H9 (cell line): ENCODE data around the gene SPTBN4. TPM values are rescaled to one million over a fixed set of nuclear protein-coding genes. Genes with fewer than 3 reads are reported as not detected.

Source experiments
- DNase-seq: peaks from one replicate; pipeline ENCODE4 v3.0.0-alpha.2; 2017
- H2AFZ ChIP-seq: one replicate; pipeline ENCODE4 v1.6.1; 2013; ENCODE audit warnings: mild to moderate bottlenecking, low read length, control low read depth, moderate library complexity
- H2AK5ac ChIP-seq: 2 replicates; pipeline ENCODE4 v1.6.1; 2013; ENCODE audit warnings: low read length, control low read depth, mixed read lengths; ENCODE audit not compliant: insufficient read length
- H2BK120ac ChIP-seq: one replicate; pipeline ENCODE4 v1.6.1; 2013; ENCODE audit warnings: low read depth, mild to moderate bottlenecking, low read length, control low read depth, inconsistent platforms; ENCODE audit not compliant: poor library complexity, severe bottlenecking
- H2BK12ac ChIP-seq: 2 replicates; pipeline ENCODE4 v1.6.1; 2013; ENCODE audit warnings: low read length, control low read depth, mixed read lengths, low read depth; ENCODE audit not compliant: insufficient read length
- H2BK15ac ChIP-seq: 2 replicates; pipeline ENCODE4 v1.6.1; 2013; ENCODE audit warnings: low read depth, low read length, control low read depth
- H2BK20ac ChIP-seq: one replicate; pipeline ENCODE4 v1.6.1; 2013; ENCODE audit warnings: low read depth, mild to moderate bottlenecking, low read length, control low read depth, inconsistent platforms; ENCODE audit not compliant: poor library complexity, severe bottlenecking
- H2BK5ac ChIP-seq: 2 replicates; pipeline ENCODE4 v1.6.1; 2013; ENCODE audit warnings: low read length, control low read depth, mixed read lengths; ENCODE audit not compliant: insufficient read length
- H3K14ac ChIP-seq: 2 replicates; pipeline ENCODE4 v1.6.1; 2013; ENCODE audit warnings: low read length, control low read depth; ENCODE audit not compliant: insufficient read depth
- H3K18ac ChIP-seq: 2 replicates; pipeline ENCODE4 v1.6.1; 2013; ENCODE audit warnings: low read depth, mild to moderate bottlenecking, mixed read lengths, low read length, control low read depth; ENCODE audit not compliant: insufficient read length
- H3K23ac ChIP-seq: 2 replicates; pipeline ENCODE4 v1.6.1; 2013; ENCODE audit warnings: low read length, control low read depth, mixed read lengths, low read depth; ENCODE audit not compliant: insufficient read length
- H3K23me2 ChIP-seq: 2 replicates; pipeline ENCODE4 v1.6.1; 2013; ENCODE audit warnings: low read depth, mild to moderate bottlenecking, mixed read lengths, low read length, control low read depth; ENCODE audit not compliant: insufficient read length, poor library complexity, severe bottlenecking
- H3K27ac ChIP-seq: 2 replicates; pipeline ENCODE4 v1.5.1; 2013; ENCODE audit warnings: low read length, control low read depth, mixed read lengths, low read depth; ENCODE audit not compliant: insufficient read length
- H3K27me3 ChIP-seq: 2 replicates; pipeline ENCODE4 v1.6.1; 2013; ENCODE audit warnings: low read length, control low read depth, inconsistent platforms; ENCODE audit not compliant: insufficient read depth
- H3K4ac ChIP-seq: 2 replicates; pipeline ENCODE4 v1.6.1; 2013; ENCODE audit warnings: low read depth, mild to moderate bottlenecking, control low read depth, inconsistent platforms, low read length, moderate library complexity
- H3K4me1 ChIP-seq: 2 replicates; pipeline ENCODE4 v1.6.1; 2013; ENCODE audit warnings: low read length, control low read depth, inconsistent platforms; ENCODE audit not compliant: insufficient read depth
- H3K4me2 ChIP-seq: 2 replicates; pipeline ENCODE4 v1.6.1; 2013; ENCODE audit warnings: low read length, control low read depth, mixed read lengths; ENCODE audit not compliant: insufficient read length, insufficient read depth
- H3K56ac ChIP-seq: 2 replicates; pipeline ENCODE4 v1.6.1; 2013; ENCODE audit warnings: low read depth, mild to moderate bottlenecking, mixed read lengths, low read length, control low read depth; ENCODE audit not compliant: insufficient read length
- H3K79me1 ChIP-seq: 2 replicates; pipeline ENCODE4 v1.6.1; 2013; ENCODE audit warnings: low read depth, mild to moderate bottlenecking, moderate library complexity, low read length, control low read depth, inconsistent platforms; ENCODE audit not compliant: insufficient read depth, poor library complexity, severe bottlenecking
- H3K79me2 ChIP-seq: 2 replicates; pipeline ENCODE4 v1.6.1; 2013; ENCODE audit warnings: low read length, control low read depth, inconsistent platforms; ENCODE audit not compliant: insufficient read depth
- H3K9ac ChIP-seq: 2 replicates; pipeline ENCODE4 v1.6.1; 2013; ENCODE audit warnings: low read length, control low read depth, mixed read lengths; ENCODE audit not compliant: insufficient read length; ENCODE audit errors: extremely low read depth
- H3K9me3 ChIP-seq: one replicate; pipeline ENCODE4 v1.6.1; 2013; ENCODE audit warnings: low read depth, low read length, inconsistent platforms; ENCODE audit not compliant: control insufficient read depth
- H3T11ph ChIP-seq: one replicate; pipeline ENCODE4 v1.6.1; 2013; ENCODE audit warnings: mild to moderate bottlenecking, low read length, control low read depth, inconsistent platforms
- H4K20me1 ChIP-seq: one replicate; pipeline ENCODE4 v1.6.1; 2013; ENCODE audit not compliant: control insufficient read depth, insufficient read length, insufficient read depth
- H4K5ac ChIP-seq: 2 replicates; pipeline ENCODE4 v1.6.1; 2013; ENCODE audit warnings: low read depth, mild to moderate bottlenecking, mixed read lengths, low read length, control low read depth; ENCODE audit not compliant: insufficient read length
- H4K8ac ChIP-seq: replicated peaks from 2 replicates; pipeline ENCODE4 v1.6.1; 2013; ENCODE audit warnings: low read length, control low read depth, mixed read lengths, low read depth; ENCODE audit not compliant: insufficient read length
- H4K91ac ChIP-seq: 2 replicates; pipeline ENCODE4 v1.6.1; 2013; ENCODE audit warnings: low read depth, mild to moderate bottlenecking, moderate library complexity, mixed read lengths, low read length, control low read depth; ENCODE audit not compliant: insufficient read length
- H3K27ac Mint-ChIP-seq, 3 experiments: 2 replicates in 2 of 3; 3 replicates in 1 of 3; pipeline ENCODE4 v1.8.0; 2020 to 2021; ENCODE audit warnings: mixed read lengths in 3 of 3, mild to moderate bottlenecking in 1 of 3, moderate library complexity in 1 of 3
- H3K27me3 Mint-ChIP-seq: 2 replicates; pipeline ENCODE4 v1.8.0; 2021; ENCODE audit warnings: low read depth, mild to moderate bottlenecking, moderate library complexity, mixed read lengths
- H3K36me3 Mint-ChIP-seq, 3 experiments: 2 replicates in 2 of 3; 3 replicates in 1 of 3; pipeline ENCODE4 v1.8.0; 2020 to 2021; ENCODE audit warnings: low read depth in 3 of 3, mixed read lengths in 3 of 3; ENCODE audit not compliant: insufficient read depth in 1 of 3
- H3K4me1 Mint-ChIP-seq, 2 experiments: 2 replicates each; pipeline ENCODE4 v1.8.0; 2020; ENCODE audit warnings: mixed read lengths in 2 of 2
- H3K4me3 Mint-ChIP-seq, 2 experiments: 2 replicates in 1 of 2; 3 replicates in 1 of 2; pipeline ENCODE4 v1.8.0; 2020 to 2021; ENCODE audit warnings: mild to moderate bottlenecking in 2 of 2, mixed read lengths in 2 of 2, moderate library complexity in 1 of 2
- H3K9me3 Mint-ChIP-seq, 2 experiments: 2 replicates in 1 of 2; 3 replicates in 1 of 2; pipeline ENCODE4 v1.8.0; 2020; ENCODE audit warnings: mild to moderate bottlenecking in 2 of 2, mixed read lengths in 2 of 2, moderate library complexity in 1 of 2
- WGBS: extraction: QIAGEN DNeasy Blood & Tissue Kit; methylation state at CpG from one replicate; pipeline ENCODE4 v1.1.7; 2013; ENCODE audit warnings: missing lambda C conversion rate, low lambda C conversion rate, mixed read lengths; ENCODE audit not compliant: insufficient read length; ENCODE audit errors: extremely low coverage; 5-methylcytosine and 5-hydroxymethylcytosine counted together
- total RNA-seq: library from RNA; stranded (reverse); gene quantifications from 2 replicates; pipeline ENCODE4 v1.2.1, GENCODE V29; 2021
- TF ChIP-seq, protein P1 (sequence below): fragments of 200-600 bp; sonication (generic); conservative IDR thresholded peaks from 3 replicates; pipeline ENCODE4 v1.8.0; 2021; ENCODE audit warnings: antibody characterized with exemption, mild to moderate bottlenecking

SPTBN4 gene
- total RNA-seq, 1 experiment from 2014 or later = 2.9 TPM

GRCh38 chr19:40576151-40576584, 109.4 kb downstream of the SPTBN4 start:
- no peak overlapping the region for H3T11ph ChIP-seq
- peaks cover 9% of the 10 kb centered on the region for H3K23me2 ChIP-seq
- no peak overlapping the region for H2BK15ac ChIP-seq
- Mint-ChIP-seq H3K27me3 (peaks cover 3% of the 10 kb centered on the region; the same call in 1 of the 2 replicates), H3K36me3 (peaks cover 6 to 22% (median 16%) of the 10 kb centered on the region in 3 experiments), H3K4me1 (peaks cover 16 to 21% of the 10 kb centered on the region in 2 experiments), H3K27ac (no peak overlapping the region; a peak in 1 of 7 replicates), H3K4me3 (peak overlapping the region; percentile 85 to 95), H3K9me3 (no peaks in the 10 kb centered on the region)
- no peak overlapping the region for H2AFZ ChIP-seq
- peak overlapping the region; percentile 60 for H3K4me2 ChIP-seq
- no peak overlapping the region for H4K8ac ChIP-seq
- H3K27ac ChIP-seq = no peak overlapping the region
- no peaks in the 10 kb centered on the region for H3K9me3 ChIP-seq
- peaks cover 4% of the 10 kb centered on the region; the same call in 1 of the 2 replicates for H3K4me1 ChIP-seq
- H3K79me2 ChIP-seq = no peaks in the 10 kb centered on the region
- H3K9ac ChIP-seq = peak overlapping the region; percentile 25
- 0 out of 2 replicates have a peak overlapping the region, but pooled peaks have one; percentile 21 for H3K14ac ChIP-seq
- no peak overlapping the region for H3K18ac ChIP-seq
- H2BK20ac ChIP-seq = no peak overlapping the region
- H2AK5ac ChIP-seq = no peak overlapping the region
- no peaks in the 10 kb centered on the region for H3K79me1 ChIP-seq
- no peak overlapping the region for H3K4ac ChIP-seq
- peak; percentile 60 for DNase-seq
- no peak overlapping the region for H4K91ac ChIP-seq
- WGBS = no CpG with 5 or more reads among the region's 22 CpGs
- no peak overlapping the region for H3K56ac ChIP-seq
- H2BK5ac ChIP-seq = no peak overlapping the region
- H2BK120ac ChIP-seq = no peak overlapping the region
- TF ChIP-seq, protein P1, sequence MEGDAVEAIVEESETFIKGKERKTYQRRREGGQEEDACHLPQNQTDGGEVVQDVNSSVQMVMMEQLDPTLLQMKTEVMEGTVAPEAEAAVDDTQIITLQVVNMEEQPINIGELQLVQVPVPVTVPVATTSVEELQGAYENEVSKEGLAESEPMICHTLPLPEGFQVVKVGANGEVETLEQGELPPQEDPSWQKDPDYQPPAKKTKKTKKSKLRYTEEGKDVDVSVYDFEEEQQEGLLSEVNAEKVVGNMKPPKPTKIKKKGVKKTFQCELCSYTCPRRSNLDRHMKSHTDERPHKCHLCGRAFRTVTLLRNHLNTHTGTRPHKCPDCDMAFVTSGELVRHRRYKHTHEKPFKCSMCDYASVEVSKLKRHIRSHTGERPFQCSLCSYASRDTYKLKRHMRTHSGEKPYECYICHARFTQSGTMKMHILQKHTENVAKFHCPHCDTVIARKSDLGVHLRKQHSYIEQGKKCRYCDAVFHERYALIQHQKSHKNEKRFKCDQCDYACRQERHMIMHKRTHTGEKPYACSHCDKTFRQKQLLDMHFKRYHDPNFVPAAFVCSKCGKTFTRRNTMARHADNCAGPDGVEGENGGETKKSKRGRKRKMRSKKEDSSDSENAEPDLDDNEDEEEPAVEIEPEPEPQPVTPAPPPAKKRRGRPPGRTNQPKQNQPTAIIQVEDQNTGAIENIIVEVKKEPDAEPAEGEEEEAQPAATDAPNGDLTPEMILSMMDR = no peak
- no peaks in the 10 kb centered on the region for H4K20me1 ChIP-seq
- no peak overlapping the region for H2BK12ac ChIP-seq
- H3K27me3 ChIP-seq = no peaks in the 10 kb centered on the region
- no peak overlapping the region for H3K23ac ChIP-seq
- H4K5ac ChIP-seq = no peak overlapping the region
